Glutamatergic neuron (in vitro differentiated cells): ENCODE results near the gene ATP10B. TPM values are rescaled to one million over a fixed set of nuclear protein-coding genes. Genes with fewer than 3 reads are reported as not detected.

Experiments
- DNase-seq: peaks from one replicate; pipeline ENCODE4 v3.0.0; 2022
- H3K27ac Mint-ChIP-seq: one replicate; pipeline ENCODE4 v1.8.0; 2020; ENCODE audit warnings: mild to moderate bottlenecking, mixed read lengths, inconsistent platforms; ENCODE audit not compliant: unreplicated experiment
- H3K27me3 Mint-ChIP-seq: one replicate; pipeline ENCODE4 v1.8.0; 2020; ENCODE audit warnings: mild to moderate bottlenecking, moderate library complexity, mixed read lengths, inconsistent platforms; ENCODE audit not compliant: unreplicated experiment
- H3K36me3 Mint-ChIP-seq: one replicate; pipeline ENCODE4 v1.8.0; 2020; ENCODE audit warnings: mild to moderate bottlenecking, mixed read lengths, inconsistent platforms; ENCODE audit not compliant: unreplicated experiment
- H3K4me1 Mint-ChIP-seq: one replicate; pipeline ENCODE4 v1.8.0; 2020; ENCODE audit warnings: mild to moderate bottlenecking, low read depth, mixed read lengths, inconsistent platforms; ENCODE audit not compliant: unreplicated experiment
- H3K4me3 Mint-ChIP-seq: one replicate; pipeline ENCODE4 v1.8.0; 2020; ENCODE audit warnings: mild to moderate bottlenecking, mixed read lengths, inconsistent platforms; ENCODE audit not compliant: unreplicated experiment
- H3K9me3 Mint-ChIP-seq: one replicate; pipeline ENCODE4 v1.8.0; 2020; ENCODE audit warnings: mild to moderate bottlenecking, moderate library complexity, mixed read lengths, inconsistent platforms; ENCODE audit not compliant: unreplicated experiment
- total RNA-seq: library from RNA; stranded (reverse); fragmentation: NEBNext Ultra II Directional; extraction: Animal tissue kit (Norgen Biotek cat#: 25700); gene quantifications from one replicate; pipeline ENCODE4 v1.2.1, GENCODE V29; 2021; ENCODE audit not compliant: unreplicated experiment
- TF ChIP-seq, protein P1 (sequence below): fragments of 200-600 bp; sonication (generic); IDR thresholded peaks from one replicate; pipeline ENCODE4 v1.5.0; 2021; ENCODE audit not compliant: partially characterized antibody, unreplicated experiment

The ATP10B gene
- total RNA-seq, 1 donor from 2014 or later: not detected

DNA sequence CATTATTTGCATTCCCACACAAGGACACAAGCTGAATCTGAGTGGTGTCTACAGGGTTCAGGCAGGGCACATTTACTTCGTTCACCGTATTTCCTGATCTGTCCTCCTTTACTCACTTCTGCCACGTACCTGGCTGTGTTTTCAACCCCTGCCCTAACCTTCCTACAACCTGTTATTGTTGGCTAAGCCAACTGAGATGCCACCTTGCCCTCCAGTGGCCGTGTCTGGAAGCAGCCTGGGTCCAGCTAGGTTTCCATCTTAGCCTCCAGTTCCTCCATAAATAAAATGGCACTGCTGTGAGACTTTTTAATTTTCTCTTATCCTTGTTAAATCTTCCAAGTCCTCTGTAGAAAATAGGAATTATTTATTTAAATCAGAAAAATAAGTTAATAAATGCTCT, 64.8 kb downstream of the ATP10B start:
- TF ChIP-seq, protein P1, sequence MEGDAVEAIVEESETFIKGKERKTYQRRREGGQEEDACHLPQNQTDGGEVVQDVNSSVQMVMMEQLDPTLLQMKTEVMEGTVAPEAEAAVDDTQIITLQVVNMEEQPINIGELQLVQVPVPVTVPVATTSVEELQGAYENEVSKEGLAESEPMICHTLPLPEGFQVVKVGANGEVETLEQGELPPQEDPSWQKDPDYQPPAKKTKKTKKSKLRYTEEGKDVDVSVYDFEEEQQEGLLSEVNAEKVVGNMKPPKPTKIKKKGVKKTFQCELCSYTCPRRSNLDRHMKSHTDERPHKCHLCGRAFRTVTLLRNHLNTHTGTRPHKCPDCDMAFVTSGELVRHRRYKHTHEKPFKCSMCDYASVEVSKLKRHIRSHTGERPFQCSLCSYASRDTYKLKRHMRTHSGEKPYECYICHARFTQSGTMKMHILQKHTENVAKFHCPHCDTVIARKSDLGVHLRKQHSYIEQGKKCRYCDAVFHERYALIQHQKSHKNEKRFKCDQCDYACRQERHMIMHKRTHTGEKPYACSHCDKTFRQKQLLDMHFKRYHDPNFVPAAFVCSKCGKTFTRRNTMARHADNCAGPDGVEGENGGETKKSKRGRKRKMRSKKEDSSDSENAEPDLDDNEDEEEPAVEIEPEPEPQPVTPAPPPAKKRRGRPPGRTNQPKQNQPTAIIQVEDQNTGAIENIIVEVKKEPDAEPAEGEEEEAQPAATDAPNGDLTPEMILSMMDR: peak; percentile 25
- no peaks in the 10 kb centered on the region for H3K9me3 Mint-ChIP-seq
- no peak for DNase-seq
- H3K27me3 Mint-ChIP-seq: no peaks in the 10 kb centered on the region
- no peaks in the 10 kb centered on the region for H3K36me3 Mint-ChIP-seq
- H3K27ac Mint-ChIP-seq: no peak overlapping the region
- no peaks in the 10 kb centered on the region for H3K4me1 Mint-ChIP-seq
- no peak overlapping the region for H3K4me3 Mint-ChIP-seq

DNA sequence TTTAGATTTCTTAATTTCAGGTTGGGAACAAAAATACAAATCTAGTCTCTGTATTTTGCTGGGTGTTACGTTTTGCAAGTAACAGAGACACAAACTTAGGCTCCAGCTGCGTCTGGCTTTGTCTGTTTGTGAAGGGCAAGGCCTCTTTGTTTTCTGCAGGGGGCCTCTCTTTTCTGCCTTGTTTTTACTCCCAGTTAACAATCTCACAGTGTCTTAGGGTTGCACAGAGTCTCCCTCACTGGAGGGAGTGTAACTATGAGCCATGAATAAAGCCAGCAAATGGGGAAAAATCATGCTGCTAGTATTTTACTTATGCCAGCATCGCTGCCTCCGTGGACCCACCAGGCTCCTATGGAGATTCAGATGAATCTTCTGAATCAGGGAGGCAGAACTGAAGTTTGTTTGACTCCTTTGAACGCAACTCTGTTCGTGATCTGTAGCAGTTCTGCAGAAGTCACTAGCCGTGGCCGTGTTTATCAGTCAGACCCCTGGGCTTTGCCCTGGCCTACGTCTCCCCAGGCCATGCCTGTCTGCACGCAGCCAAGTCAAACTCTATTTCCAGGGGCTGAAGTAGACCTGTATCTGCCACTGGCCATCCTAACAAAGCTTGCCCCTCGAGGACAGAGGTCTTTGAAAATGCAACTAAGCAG, 77.2 kb downstream of the ATP10B start:
- Mint-ChIP-seq H3K36me3 (no peaks in the 10 kb centered on the region), H3K27ac (no peak overlapping the region), H3K4me3 (no peak overlapping the region), H3K9me3 (no peaks in the 10 kb centered on the region), H3K4me1 (no peaks in the 10 kb centered on the region), H3K27me3 (no peaks in the 10 kb centered on the region)
- DNase-seq: no peak
- TF ChIP-seq, protein P1: no peak

GRCh38 chr5:160773646-160774410, 78.2 kb downstream of the ATP10B start:
- Mint-ChIP-seq H3K4me1 (no peaks in the 10 kb centered on the region), H3K4me3 (no peak overlapping the region), H3K27ac (no peak overlapping the region), H3K27me3 (no peaks in the 10 kb centered on the region), H3K9me3 (no peaks in the 10 kb centered on the region), H3K36me3 (no peaks in the 10 kb centered on the region)
- DNase-seq: no peak
- TF ChIP-seq, protein P1: no peak

DNA sequence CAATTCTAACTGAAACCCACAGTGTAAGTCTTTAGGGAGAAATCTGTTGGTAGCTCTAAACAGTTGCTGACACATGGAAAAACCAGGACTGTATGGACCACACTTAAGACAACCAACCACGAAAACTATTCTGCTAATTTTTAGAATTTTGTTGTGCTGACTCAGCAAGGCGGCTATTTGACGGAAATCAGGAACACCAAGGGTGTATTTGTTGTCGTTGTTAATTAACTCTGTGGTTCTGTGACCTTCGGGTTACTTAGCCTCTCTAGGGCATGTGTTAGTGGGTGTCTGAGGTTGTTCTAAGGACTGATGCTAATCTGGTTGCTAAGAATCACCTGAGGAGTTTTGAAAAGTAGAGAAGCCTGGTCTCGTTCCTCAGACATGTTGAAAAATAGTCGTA, 79.2 kb downstream of the ATP10B start:
- no peak overlapping the region for H3K4me3 Mint-ChIP-seq
- H3K27me3 Mint-ChIP-seq: no peaks in the 10 kb centered on the region
- H3K4me1 Mint-ChIP-seq: no peaks in the 10 kb centered on the region
- H3K9me3 Mint-ChIP-seq: no peaks in the 10 kb centered on the region
- DNase-seq: no peak
- no peak overlapping the region for H3K27ac Mint-ChIP-seq
- TF ChIP-seq, protein P1: no peak
- no peaks in the 10 kb centered on the region for H3K36me3 Mint-ChIP-seq

- no peaks in the 10 kb centered on the region for H3K36me3 Mint-ChIP-seq
- H3K9me3 Mint-ChIP-seq: no peaks in the 10 kb centered on the region
- no peak for DNase-seq
- no peaks in the 10 kb centered on the region for H3K27me3 Mint-ChIP-seq
- no peaks in the 10 kb centered on the region for H3K4me1 Mint-ChIP-seq
- TF ChIP-seq, protein P1: no peak
- H3K4me3 Mint-ChIP-seq: no peak overlapping the region
- H3K27ac Mint-ChIP-seq: no peak overlapping the region
Measured at GRCh38 chr5:160770718-160771117, 81.3 kb downstream of the ATP10B start.
